K562 (cell line): ENCODE data around the gene RAD52. TPM values are rescaled to one million over a fixed set of nuclear protein-coding genes. Genes with fewer than 3 reads are reported as not detected.

Experiments used
- ATAC-seq: fragments of 200-7000 bp; cut with Tn5 transposase; 3 replicates; pipeline ENCODE4 v1.9.1; 2020; ENCODE audit warnings: moderate library complexity
- BruUV-seq: library from RNA; stranded (reverse); fragments of 400-500 nt; replicated peaks from 2 replicates; lab custom pipeline; 2021; lab: Mats Ljungman, UMichigan
- CTCF ChIA-PET: fragments of 300-600 bp; formaldehyde crosslinking; extraction: SDS; loops from one replicate; lab custom pipeline; 2021; ENCODE audit warnings: low intra/inter-chr PET ratio; lab: Yijun Ruan, JAX
- POLR2A ChIA-PET: fragments of 300-600, 350-650 bp; sonication (Branson Sonifier 250); formaldehyde crosslinking; extraction: SDS; loops from one replicate; lab custom pipeline; 2021; ENCODE audit warnings: antibody characterized with exemption, inconsistent platforms; lab: Yijun Ruan, JAX
- DNase-seq, 4 experiments: peaks; one replicate each; pipeline versions ENCODE4 v3.0.0 to v3.0.0-alpha.2; 2011 to 2018; ENCODE audit warnings: low spot score in 3 of 4, mixed read lengths in 3 of 4; ENCODE audit errors: extremely low read depth in 1 of 4
- FAIRE-seq: peaks from 2 replicates; lab custom pipeline; 2011; peaks lifted over from hg19 to GRCh38; lab: Jason Lieb, UNC
- H2AFZ ChIP-seq: 2 replicates; pipeline ENCODE4 v1.6.0; 2011; ENCODE audit warnings: low read depth, low read length, control low read depth, inconsistent platforms
- H3K27ac ChIP-seq: fragments of 200-600 bp; 3 replicates; pipeline ENCODE4 v1.8.0; 2011; ENCODE audit warnings: low read depth, mild to moderate bottlenecking, control low read depth, inconsistent platforms, low read length, moderate library complexity, mixed read lengths; ENCODE audit errors: extremely low read depth
- H3K27me3 ChIP-seq, 2 experiments: fragments of 300-600 bp in 1 of 2; 2 replicates in 1 of 2; 3 replicates in 1 of 2; pipeline versions ENCODE4 v1.6.0 to v1.8.0; 2011; ENCODE audit warnings: inconsistent platforms in 2 of 2, low read length in 2 of 2, mild to moderate bottlenecking in 1 of 2, mixed read lengths in 1 of 2, moderate library complexity in 1 of 2; ENCODE audit not compliant: control insufficient read depth in 2 of 2, insufficient read depth in 2 of 2
- H3K36me3 ChIP-seq: fragments of 300-600 bp; 3 replicates; pipeline ENCODE4 v1.8.0; 2011; ENCODE audit warnings: mild to moderate bottlenecking, low read length, inconsistent platforms; ENCODE audit not compliant: control insufficient read depth, insufficient read depth
- H3K4me1 ChIP-seq, 2 experiments: fragments of 200-600 bp in 1 of 2; replicated peaks in 1 of 2; 2 replicates in 1 of 2; 3 replicates in 1 of 2; pipeline versions ENCODE4 v1.5.1 to v1.8.0; 2011; ENCODE audit warnings: inconsistent platforms in 2 of 2, low read length in 2 of 2, mild to moderate bottlenecking in 1 of 2, mixed read lengths in 1 of 2, moderate library complexity in 1 of 2; ENCODE audit not compliant: control insufficient read depth in 2 of 2, insufficient read depth in 2 of 2
- H3K4me2 ChIP-seq: 2 replicates; pipeline ENCODE4 v1.6.1; 2011; ENCODE audit warnings: low read length, control low read depth, inconsistent platforms, mixed read lengths; ENCODE audit not compliant: insufficient read depth
- H3K4me3 ChIP-seq: fragments of 200-600 bp; sonication (generic), shearing (Covaris generic); 2 replicates; pipeline ENCODE4 v1.5.1; 2016; ENCODE audit warnings: control low read depth, inconsistent platforms
- H3K79me2 ChIP-seq: fragments of 200-600 bp; 3 replicates; pipeline ENCODE4 v1.8.0; 2011; ENCODE audit warnings: low read length, inconsistent platforms; ENCODE audit not compliant: control insufficient read depth, insufficient read depth
- H3K9ac ChIP-seq, 2 experiments: 2 replicates each; pipeline versions ENCODE4 v1.6.0 to v1.6.1; 2011; ENCODE audit warnings: low read depth in 2 of 2, low read length in 2 of 2, control low read depth in 1 of 2, inconsistent platforms in 1 of 2, mild to moderate bottlenecking in 1 of 2, mixed read lengths in 1 of 2; ENCODE audit not compliant: insufficient read depth in 1 of 2
- H3K9me1 ChIP-seq: one replicate; pipeline ENCODE4 v1.6.0; 2011; ENCODE audit warnings: inconsistent platforms, mild to moderate bottlenecking, low read length, moderate library complexity; ENCODE audit not compliant: control insufficient read depth, insufficient read depth
- H3K9me3 ChIP-seq: replicated peaks from 2 replicates; pipeline ENCODE4 v1.5.1; 2011; ENCODE audit warnings: low read depth, low read length, inconsistent platforms; ENCODE audit not compliant: control insufficient read depth, insufficient read depth
- H4K20me1 ChIP-seq: replicated peaks from 2 replicates; pipeline ENCODE4 v1.6.1; 2011; ENCODE audit warnings: low read length, inconsistent platforms, mixed read lengths; ENCODE audit not compliant: control insufficient read depth, insufficient read depth
- CBX8 ChIP-seq: fragments of 200-600 bp; sonication (generic); IDR thresholded peaks from 2 replicates; pipeline ENCODE4 v1.6.1; 2012; ENCODE audit warnings: borderline replicate concordance, mixed run types, low read depth, mild to moderate bottlenecking, moderate library complexity, mixed read lengths, low read length, control low read depth, inconsistent platforms; ENCODE audit not compliant: poor library complexity, severe bottlenecking; ENCODE audit errors: extremely low read depth
- CHD2 ChIP-seq: IDR thresholded peaks from 2 replicates; pipeline ENCODE4 v1.6.1; 2011; ENCODE audit warnings: low read depth, low read length
- FOXA1 ChIP-seq: fragments of 450-650 bp; IDR thresholded peaks from 2 replicates; pipeline ENCODE4 v1.6.1; 2016; ENCODE audit warnings: mild to moderate bottlenecking, borderline replicate concordance
- HCFC1 ChIP-seq: IDR thresholded peaks from 2 replicates; pipeline ENCODE4 v1.6.1; 2012; ENCODE audit warnings: low read depth, low read length, improper control_type of control experiment
- POLR2B ChIP-seq: fragments of 450-650 bp; IDR thresholded peaks from 2 replicates; pipeline ENCODE4 v1.6.1; 2018; ENCODE audit warnings: low read depth; ENCODE audit not compliant: partially characterized antibody
- RNF2 ChIP-seq: sonication (generic); IDR thresholded peaks from 2 replicates; pipeline ENCODE4 v1.6.1; 2016
- RNF219 ChIP-seq: fragments of 250-450 bp; sonication (Bioruptor Pico); IDR thresholded peaks from 2 replicates; pipeline ENCODE4 v1.5.0; 2022; ENCODE audit warnings: mild to moderate bottlenecking
- WGBS: fragments of 100-300 bp; shearing (Covaris generic); methylation state at CpG from one replicate; pipeline ENCODE4 v1.1.6; 2016; ENCODE audit warnings: low coverage, mixed read lengths; ENCODE audit not compliant: insufficient coverage; ENCODE audit errors: missing lambda C conversion rate; 5-methylcytosine and 5-hydroxymethylcytosine counted together
- in situ Hi-C: fragments of 300-500 bp; cut with MboI; formaldehyde crosslinking; loops from 4 replicates; pipeline ENCODE4 v1.15.0; 2018; ENCODE audit warnings: inconsistent platforms, mixed read lengths
- intact Hi-C: fragments of 100-400 bp; cut with micrococcal nuclease; formaldehyde crosslinking; loops from 2 replicates; pipeline ENCODE4 v1.14.2; 2022
- polyA plus RNA-seq, 8 experiments: library from polyadenylated mRNA; depleted of rRNA in 4 of 8; stranded (reverse) in 5 of 8; unstranded in 3 of 8; fragments of >200 nt; fragmentation: Nextera tagmentation in 2 of 8; fragmentation: Illumina TruSeq in 1 of 8; extraction: Ambion mirVana in 2 of 8; extraction: Trizol in 1 of 8; gene quantifications; 2 replicates each; pipeline versions ENCODE4 v1.2.1 to v1.2.3, GENCODE V29; 2011 to 2014; ENCODE audit warnings: inconsistent platforms in 1 of 8, missing spikeins in 1 of 8
- total RNA-seq, 7 experiments: library from RNA; depleted of rRNA in 6 of 7; stranded (reverse); fragments of >200 nt in 6 of 7; fragmentation: Illumina TruSeq in 2 of 7; extraction: Trizol in 2 of 7; gene quantifications; 2 replicates each; pipeline versions ENCODE4 v1.2.1 to v1.2.3, GENCODE V29; 2011 to 2021; ENCODE audit warnings: low replicate concordance in 1 of 7

RAD52 gene
- total and polyA plus RNA-seq, 9 of the 15 experiments (the other 6 are each of a cell fraction or from before 2014, with no cell fraction given), result 1.3 to 15.9 (median 9.3) TPM

DNA sequence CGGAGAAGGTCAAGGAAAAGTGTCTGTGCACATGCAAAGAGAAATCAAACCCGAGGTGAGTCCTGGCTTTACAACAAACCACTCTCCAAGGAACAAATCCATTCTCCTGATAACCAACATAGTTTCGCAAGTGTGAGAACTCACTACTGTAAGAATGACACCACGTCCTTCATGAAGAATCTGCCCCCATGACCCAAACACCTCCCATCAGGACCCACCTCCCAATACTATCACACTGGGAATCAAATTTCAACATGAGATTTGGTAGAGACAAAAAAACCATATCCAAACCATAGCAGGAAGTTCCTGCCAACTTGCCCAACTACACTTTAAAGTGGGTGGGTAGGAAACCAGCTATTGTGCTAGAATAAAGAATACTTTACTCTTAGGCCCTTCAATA is 39.2 kb upstream of the RAD52 start:
- no TSS peak for BruUV-seq
- WGBS, result 42% methylated on average over 3 of the region's 4 CpGs
- FAIRE-seq, result no peak
- DNase-seq, result no peak
- H3K4me2 ChIP-seq, result peak overlapping the region; percentile 37; the same call in 1 of the 2 replicates
- peaks cover 7 to 20% of the 10 kb centered on the region in 2 experiments; a peak in 3 of 5 replicates for H3K4me1 ChIP-seq
- peaks cover 37% of the 10 kb centered on the region for H3K79me2 ChIP-seq
- H2AFZ ChIP-seq, result no peak overlapping the region
- H3K9ac ChIP-seq, result no peak overlapping the region
- peaks cover 5% of the 10 kb centered on the region; the same call in 2 of the 3 replicates for H3K36me3 ChIP-seq
- H4K20me1 ChIP-seq, result no peaks in the 10 kb centered on the region
- in situ Hi-C loops, result no loop called here
- ChIA-PET POLR2A (interaction anchor here (1.5 kb wide), 1 partner anchor 12 kb away, joined by 3 read pairs; no protein-coding TSS in a partner anchor), CTCF (no interaction called here)
- intact Hi-C loops, result no loop called here
- H3K9me3 ChIP-seq, result no peaks in the 10 kb centered on the region
- TF ChIP-seq CBX8 (no peak), CHD2 (no peak), FOXA1 (no peak), HCFC1 (no peak), POLR2B (no peak), RNF2 (no peak), RNF219 (CRISPR knock-in tag) (no peak)
- ATAC-seq, result no peak
- H3K9me1 ChIP-seq, result no peaks in the 10 kb centered on the region
- H3K27me3 ChIP-seq, result no peaks in the 10 kb centered on the region
- no peak overlapping the region; the same call in 2 of the 3 replicates for H3K27ac ChIP-seq
- H3K4me3 ChIP-seq, result no peak overlapping the region
